Measurements from ENCODE around the gene CTXN3.

CTXN3 gene

GRCh38 chr5:127702434-127702833, 53.6 kb downstream of the CTXN3 start:
- Histone ChIP-seq H3K4ac (ENCODE audit: low read depth, low read length) (no peak overlapping the region), H3K4me1 (ENCODE audit: control insufficient read depth in 1 of 2, insufficient read depth in 2 of 2, low read length in 2 of 2) (peaks cover 4 to 5% of the 10 kb centered on the region in 2 experiments), H2BK120ac (ENCODE audit: insufficient read depth, low read length, poor library complexity) (no peak overlapping the region), H3K18ac (ENCODE audit: low read length) (no peak overlapping the region), H4K91ac (ENCODE audit: low read depth, low read length) (no peak overlapping the region), H2BK5ac (ENCODE audit: low read depth, low read length, poor library complexity) (no peak overlapping the region), H3K36me3 (ENCODE audit: control insufficient read depth in 1 of 2, insufficient read depth in 2 of 2, low read length in 2 of 2) (no peaks in the 10 kb centered on the region), H3K9ac (ENCODE audit: low read length) (peak overlapping the region; percentile 72), H3K4me2 (ENCODE audit: low read length) (no peak overlapping the region), H3K4me3 (ENCODE audit: low read depth, low read length) (no peak overlapping the region), H2BK12ac (ENCODE audit: low read length) (no peak overlapping the region), H3K23ac (ENCODE audit: low read length) (no peak overlapping the region), H2AFZ (ENCODE audit: insufficient read depth, low read length, poor library complexity) (no peak overlapping the region), H3K79me2 (ENCODE audit: control insufficient read depth, insufficient read depth, low read length, poor library complexity) (no peaks in the 10 kb centered on the region), H4K8ac (ENCODE audit: low read depth, low read length) (no peak overlapping the region), H2AK5ac (ENCODE audit: low read length) (no peak overlapping the region), H3K27me3 (ENCODE audit: insufficient read depth, low read length) (no peaks in the 10 kb centered on the region), H3K27ac (ENCODE audit: low read depth, low read length) (no peak overlapping the region), H4K12ac (ENCODE audit: low read depth, low read length) (no peak overlapping the region), H3K14ac (ENCODE audit: low read length) (no peak overlapping the region), H3K79me1 (ENCODE audit: low read length) (no peaks in the 10 kb centered on the region), H3K9me3 (ENCODE audit: insufficient read depth, low read depth, low read length) (no peaks in the 10 kb centered on the region)
- no CpG with 5 or more reads among the region's 2 CpGs for WGBS (ENCODE audit: extremely low coverage, insufficient coverage, insufficient read length)
- no peak for DNase-seq

GRCh38 chr5:127702926-127703561, 54.2 kb downstream of the CTXN3 start, which contains the start of gene CCDC192:
CCDC192 (plus strand) TSS chr5:127703391; CDS start chr5:127703446, 55 bp downstream.
- no peak within 1 kb of the TSS for H3K23ac ChIP-seq (ENCODE audit: low read length)
- no peaks in the 10 kb centered on the region for H3K27me3 ChIP-seq (ENCODE audit: insufficient read depth, low read length)
- no peak within 1 kb of the TSS for H3K18ac ChIP-seq (ENCODE audit: low read length)
- H2BK5ac ChIP-seq (ENCODE audit: low read depth, low read length, poor library complexity), result no peak within 1 kb of the TSS
- H3K4me2 ChIP-seq (ENCODE audit: low read length), result no peak within 1 kb of the TSS
- H4K12ac ChIP-seq (ENCODE audit: low read depth, low read length), result no peak within 1 kb of the TSS
- no peak within 1 kb of the TSS for H4K91ac ChIP-seq (ENCODE audit: low read depth, low read length)
- H3K4me3 ChIP-seq (ENCODE audit: low read depth, low read length), result no peak within 1 kb of the TSS
- H2BK12ac ChIP-seq (ENCODE audit: low read length), result no peak within 1 kb of the TSS
- H3K4ac ChIP-seq (ENCODE audit: low read depth, low read length), result no peak within 1 kb of the TSS
- no peak within 1 kb of the TSS for H4K8ac ChIP-seq (ENCODE audit: low read depth, low read length)
- DNase-seq, result peak in 1 of 2 donors; percentile 21
- H3K36me3 ChIP-seq (ENCODE audit: control insufficient read depth in 1 of 2, insufficient read depth in 2 of 2, low read length in 2 of 2), result no peaks in the 10 kb centered on the region
- WGBS (ENCODE audit: extremely low coverage, insufficient coverage, insufficient read length), result no CpG with 5 or more reads among the region's 5 CpGs
- H3K79me2 ChIP-seq (ENCODE audit: control insufficient read depth, insufficient read depth, low read length, poor library complexity), result no peaks in the 10 kb centered on the region
- no peak within 1 kb of the TSS for H2AFZ ChIP-seq (ENCODE audit: insufficient read depth, low read length, poor library complexity)
- peaks cover 4 to 5% of the 10 kb centered on the region in 2 experiments for H3K4me1 ChIP-seq (ENCODE audit: control insufficient read depth in 1 of 2, insufficient read depth in 2 of 2, low read length in 2 of 2)
- no peak within 1 kb of the TSS for H2AK5ac ChIP-seq (ENCODE audit: low read length)
- no peak within 1 kb of the TSS for H3K27ac ChIP-seq (ENCODE audit: low read depth, low read length)
- no peaks in the 10 kb centered on the region for H3K9me3 ChIP-seq (ENCODE audit: insufficient read depth, low read depth, low read length)
- no peak within 1 kb of the TSS for H3K14ac ChIP-seq (ENCODE audit: low read length)
- H2BK120ac ChIP-seq (ENCODE audit: insufficient read depth, low read length, poor library complexity), result no peak within 1 kb of the TSS
- peak within 1 kb of the TSS; percentile 72 for H3K9ac ChIP-seq (ENCODE audit: low read length)
- no peaks in the 10 kb centered on the region for H3K79me1 ChIP-seq (ENCODE audit: low read length)

- WGBS (ENCODE audit: extremely low coverage, insufficient coverage, insufficient read length), result no CpG with 5 or more reads among the region's 4 CpGs
- no peak overlapping the region for H3K27ac ChIP-seq (ENCODE audit: low read depth, low read length)
Observed at GRCh38 chr5:127705120-127705892, 56.4 kb downstream of the CTXN3 start.

GRCh38 chr5:127706691-127707090, 57.8 kb downstream of the CTXN3 start:
- DNase-seq, result no peak

More at GRCh38 chr5:127705120-127705892, 56.4 kb downstream of the CTXN3 start:
- Histone ChIP-seq H3K23ac (ENCODE audit: low read length) (no peak overlapping the region), H2AK5ac (ENCODE audit: low read length) (no peak overlapping the region), H3K14ac (ENCODE audit: low read length) (no peak overlapping the region), H3K79me1 (ENCODE audit: low read length) (no peaks in the 10 kb centered on the region), H2BK12ac (ENCODE audit: low read length) (no peak overlapping the region), H2AFZ (ENCODE audit: insufficient read depth, low read length, poor library complexity) (no peak overlapping the region), H3K4me2 (ENCODE audit: low read length) (no peak overlapping the region), H3K4ac (ENCODE audit: low read depth, low read length) (no peak overlapping the region), H3K4me1 (ENCODE audit: control insufficient read depth in 1 of 2, insufficient read depth in 2 of 2, low read length in 2 of 2) (peaks cover 2 to 4% of the 10 kb centered on the region in 2 experiments), H3K9me3 (ENCODE audit: insufficient read depth, low read depth, low read length) (no peaks in the 10 kb centered on the region), H4K8ac (ENCODE audit: low read depth, low read length) (no peak overlapping the region), H4K12ac (ENCODE audit: low read depth, low read length) (no peak overlapping the region), H3K36me3 (ENCODE audit: control insufficient read depth in 1 of 2, insufficient read depth in 2 of 2, low read length in 2 of 2) (no peaks in the 10 kb centered on the region), H2BK5ac (ENCODE audit: low read depth, low read length, poor library complexity) (no peak overlapping the region), H3K79me2 (ENCODE audit: control insufficient read depth, insufficient read depth, low read length, poor library complexity) (no peaks in the 10 kb centered on the region), H4K91ac (ENCODE audit: low read depth, low read length) (no peak overlapping the region), H3K9ac (ENCODE audit: low read length) (no peak overlapping the region), H2BK120ac (ENCODE audit: insufficient read depth, low read length, poor library complexity) (no peak overlapping the region), H3K18ac (ENCODE audit: low read length) (no peak overlapping the region), H3K27me3 (ENCODE audit: insufficient read depth, low read length) (no peaks in the 10 kb centered on the region), H3K4me3 (ENCODE audit: low read depth, low read length) (no peak overlapping the region)
- DNase-seq, result peak; percentile 9 to 64

More at GRCh38 chr5:127706691-127707090, 57.8 kb downstream of the CTXN3 start:
- Histone ChIP-seq H3K23ac (ENCODE audit: low read length) (no peak overlapping the region), H3K27ac (ENCODE audit: low read depth, low read length) (no peak overlapping the region), H2AFZ (ENCODE audit: insufficient read depth, low read length, poor library complexity) (no peak overlapping the region), H2BK5ac (ENCODE audit: low read depth, low read length, poor library complexity) (no peak overlapping the region), H3K4me2 (ENCODE audit: low read length) (no peak overlapping the region), H4K8ac (ENCODE audit: low read depth, low read length) (no peak overlapping the region), H3K4ac (ENCODE audit: low read depth, low read length) (no peak overlapping the region), H3K36me3 (ENCODE audit: control insufficient read depth in 1 of 2, insufficient read depth in 2 of 2, low read length in 2 of 2) (no peaks in the 10 kb centered on the region), H4K12ac (ENCODE audit: low read depth, low read length) (no peak overlapping the region), H3K9ac (ENCODE audit: low read length) (no peak overlapping the region), H2BK12ac (ENCODE audit: low read length) (no peak overlapping the region), H3K4me3 (ENCODE audit: low read depth, low read length) (no peak overlapping the region), H3K9me3 (ENCODE audit: insufficient read depth, low read depth, low read length) (no peaks in the 10 kb centered on the region), H4K91ac (ENCODE audit: low read depth, low read length) (no peak overlapping the region), H3K27me3 (ENCODE audit: insufficient read depth, low read length) (no peaks in the 10 kb centered on the region), H3K18ac (ENCODE audit: low read length) (no peak overlapping the region), H3K4me1 (ENCODE audit: control insufficient read depth in 1 of 2, insufficient read depth in 2 of 2, low read length in 2 of 2) (peaks cover 0 to 2% of the 10 kb centered on the region in 2 experiments), H2AK5ac (ENCODE audit: low read length) (no peak overlapping the region), H3K79me2 (ENCODE audit: control insufficient read depth, insufficient read depth, low read length, poor library complexity) (no peaks in the 10 kb centered on the region), H3K14ac (ENCODE audit: low read length) (no peak overlapping the region), H2BK120ac (ENCODE audit: insufficient read depth, low read length, poor library complexity) (no peak overlapping the region), H3K79me1 (ENCODE audit: low read length) (no peaks in the 10 kb centered on the region)
- no CpG with 5 or more reads among the region's 1 CpG for WGBS (ENCODE audit: extremely low coverage, insufficient coverage, insufficient read length)
